ENCODE data around the gene GLS. TPM values are rescaled to one million over a fixed set of nuclear protein-coding genes. Genes with fewer than 3 reads are reported as not detected.

The GLS gene
- total and polyA plus RNA-seq, 2 of the 13 experiments (the other 11 are each of a cell fraction or from before 2014, with no cell fraction given) = 78.6 to 183 TPM

- Histone ChIP-seq H3K4me2 (ENCODE audit: low read depth, low read length) (peak overlapping the region; percentile 87), H3K4me3 (replicated peaks in 1 of 3; ENCODE audit: insufficient read depth in 1 of 3, low read depth in 2 of 3, low read length in 3 of 3) (peak overlapping the region; percentile 81 to 92 (median 89)), H3K27me3 (ENCODE audit: control insufficient read depth in 1 of 2, insufficient read depth in 2 of 2, low read length in 2 of 2) (peaks cover 0 to 4% of the 10 kb centered on the region in 2 experiments; a peak in 1 of 5 replicates), H3K27ac (ENCODE audit: extremely low read length, insufficient read depth, low read length) (peak overlapping the region; percentile 81), H3K36me3 (replicated peaks in 1 of 2; ENCODE audit: control insufficient read depth in 1 of 2, insufficient read depth in 2 of 2, low read length in 2 of 2) (peaks cover 3 to 23% of the 10 kb centered on the region in 2 experiments; a peak in 3 of 5 replicates), H2AFZ (ENCODE audit: low read length) (no peak overlapping the region), H3K9me3 (ENCODE audit: low read length) (no peaks in the 10 kb centered on the region), H3K4me1 (ENCODE audit: insufficient read depth, low read length) (peaks cover 35% of the 10 kb centered on the region), H3K9ac (ENCODE audit: insufficient read depth, low read depth, low read length) (peak overlapping the region; percentile 80), H4K20me1 (ENCODE audit: insufficient read depth, low read length) (no peaks in the 10 kb centered on the region), H3K79me2 (ENCODE audit: insufficient read depth, low read length) (peaks cover 17% of the 10 kb centered on the region)
- in situ Hi-C loops (cut with HindIII; ENCODE audit: extremely low pct_ligation_motif_present, low pct_unique_long_range_greater_than_20kb) = no loop called here
- no peak for ATAC-seq
- ChIA-PET POLR2A (interaction anchor here (1.0 to 1.6 kb wide), 3 partner anchors 19 to 205 kb away, joined by 4 to 6 read pairs (median 6); no protein-coding TSS in a partner anchor), CTCF (ENCODE audit: low intra/inter-chr PET ratio, low total read pairs) (no interaction called here)
- 1% methylated on average over 14 of the region's 14 CpGs for WGBS (ENCODE audit: low lambda C conversion rate)
- no peak for DNase-seq (ENCODE audit: low spot score)
- FAIRE-seq = no peak
- no peak for TF ChIP-seq ATM (IDR thresholded peaks at IDR 0.05; ENCODE audit: borderline replicate concordance)
- no peak for TF ChIP-seq CC2D1A (CRISPR knock-in tag; IDR thresholded peaks at IDR 0.05)
- TF ChIP-seq SMAD9 (CRISPR knock-in tag; IDR thresholded peaks at IDR 0.05) = 0 out of 2 replicates have a peak, but pooled peaks have one; percentile 60
- TF ChIP-seq DMTF1 (CRISPR knock-in tag; IDR thresholded peaks at IDR 0.05) = 0 out of 2 replicates have a peak, but pooled peaks have one; percentile 22
- TF ChIP-seq, protein P1, sequence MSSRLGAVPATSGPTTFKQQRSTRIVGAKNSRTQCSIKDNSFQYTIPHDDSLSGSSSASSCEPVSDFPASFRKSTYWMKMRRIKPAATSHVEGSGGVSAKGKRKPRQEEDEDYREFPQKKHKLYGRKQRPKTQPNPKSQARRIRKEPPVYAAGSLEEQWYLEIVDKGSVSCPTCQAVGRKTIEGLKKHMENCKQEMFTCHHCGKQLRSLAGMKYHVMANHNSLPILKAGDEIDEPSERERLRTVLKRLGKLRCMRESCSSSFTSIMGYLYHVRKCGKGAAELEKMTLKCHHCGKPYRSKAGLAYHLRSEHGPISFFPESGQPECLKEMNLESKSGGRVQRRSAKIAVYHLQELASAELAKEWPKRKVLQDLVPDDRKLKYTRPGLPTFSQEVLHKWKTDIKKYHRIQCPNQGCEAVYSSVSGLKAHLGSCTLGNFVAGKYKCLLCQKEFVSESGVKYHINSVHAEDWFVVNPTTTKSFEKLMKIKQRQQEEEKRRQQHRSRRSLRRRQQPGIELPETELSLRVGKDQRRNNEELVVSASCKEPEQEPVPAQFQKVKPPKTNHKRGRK (CRISPR knock-in tag; IDR thresholded peaks at IDR 0.05) = peak; percentile 82; the same call in 1 of the 2 replicates
- peak; percentile 34; the same call in 1 of the 2 replicates for TF ChIP-seq ZNF296 (CRISPR knock-in tag; conservative IDR thresholded peaks at IDR 0.05)
- no peak for TF ChIP-seq ZNF329 (CRISPR knock-in tag; IDR thresholded peaks at IDR 0.05; ENCODE audit: low read depth)
- TF ChIP-seq FLYWCH1 (CRISPR knock-in tag; IDR thresholded peaks at IDR 0.05) = peak; percentile 41; the same call in 1 of the 2 replicates
- peak; percentile 4; the same call in 1 of the 2 replicates for TF ChIP-seq STAG1 (CRISPR knock-in tag; IDR thresholded peaks at IDR 0.05)
- TF ChIP-seq POGZ (CRISPR knock-in tag; IDR thresholded peaks at IDR 0.05) = no peak
- TF ChIP-seq NR2F2 (IDR thresholded peaks at IDR 0.05; ENCODE audit: borderline replicate concordance, low read depth) = 0 out of 2 replicates have a peak, but pooled peaks have one; percentile 12
- peak; percentile 70 for TF ChIP-seq ZNF7 (CRISPR knock-in tag; IDR thresholded peaks at IDR 0.05)
- no TSS peak for BruUV-seq (replicated peaks)
- intact Hi-C loops (cut with micrococcal nuclease; ENCODE audit: unreplicated experiment) = loop anchor here (1.0 to 10.0 kb wide), 4 partner anchors 8 to 679 kb away; no protein-coding TSS in a partner anchor
Observed at GRCh38 chr2:191013682-191013931, 133.0 kb downstream of the GLS start.

All from HepG2 (cell line).